DLD1 (cell line): ENCODE results near the gene NFAT5.
"Not testable (repeated sequence)": the region's sequence is repeated elsewhere in the genome, so short reads cannot be mapped to it uniquely, and the experiment has no call there.

ENCODE experiments used
- in situ Hi-C: cut with HindIII; loops from 2 replicates; pipeline ENCODE4 v1.10.0; 2017; ENCODE audit warnings: low sequenced_read_pairs

NFAT5 gene

GRCh38 chr16:69729030-69729429 is 163.3 kb downstream of the NFAT5 start:
- in situ Hi-C loops = not testable (repeated sequence)

GRCh38 chr16:69731280-69731679 is 165.5 kb downstream of the NFAT5 start:
- in situ Hi-C loops = not testable (repeated sequence)

GRCh38 chr16:69732101-69732500 is 166.3 kb downstream of the NFAT5 start:
- in situ Hi-C loops = no loop called here

GRCh38 chr16:69741519-69741918 is 175.8 kb downstream of the NFAT5 start:
- in situ Hi-C loops = no loop called here

- in situ Hi-C loops = no loop called here
These were observed 176.5 kb downstream of the NFAT5 start for GRCh38 chr16:69741951-69742904.

- in situ Hi-C loops = no loop called here
These were observed 178.8 kb downstream of the NFAT5 start for GRCh38 chr16:69744363-69745231.

GRCh38 chr16:69745232-69745612 is 179.5 kb downstream of the NFAT5 start:
- in situ Hi-C loops = no loop called here

- in situ Hi-C loops = no loop called here
These were observed 180.2 kb downstream of the NFAT5 start for GRCh38 chr16:69745959-69746358.

- in situ Hi-C loops = no loop called here
These were observed 181.3 kb downstream of the NFAT5 start for GRCh38 chr16:69747115-69747514.

- in situ Hi-C loops = no loop called here
These were observed 183.1 kb downstream of the NFAT5 start for GRCh38 chr16:69748694-69749345.

- in situ Hi-C loops = no loop called here
These were observed 188.3 kb downstream of the NFAT5 start for GRCh38 chr16:69754143-69754468.
